ENCODE data around the gene ATR. TPM values are rescaled to one million over a fixed set of nuclear protein-coding genes. Genes with fewer than 3 reads are reported as not detected.
A peak's percentile ranks its signal among the peaks of the same experiment; 100 is the strongest.

Gene ATR
- 26.5 TPM for total RNA-seq (2013)
- 10 to 100 TPM in 1 of 3 donors, 1 to 10 TPM in 2; 6.3 to 16.4 (median 6.6) TPM for polyA plus RNA-seq
- 8.2 and 10.5 TPM in 2 replicates for polyA minus RNA-seq
- 14.3 to 100 (median 51.0) reads per million in 11 experiments for total RNA-seq

GRCh38 chr3:142578329-142579223 is at the start of gene ATR:
Gene ATR, minus strand, starts transcription at chr3:142578733. Its CDS starts 29 bp downstream, at chr3:142578704.
- peak within 1 kb of the TSS; percentile 57 to 97 (median 95) for H3K4me3 ChIP-seq (replicated peaks in 1 of 3; ENCODE audit: low read depth in 2 of 3, low read length in 3 of 3)
- H3K4me1 ChIP-seq (ENCODE audit: control insufficient read depth in 1 of 2, insufficient read depth in 2 of 2, low read length in 2 of 2): peaks cover 34 to 51% of the 10 kb centered on the region in 2 donors
- no peaks in the 10 kb centered on the region for H3K27me3 ChIP-seq (ENCODE audit: control insufficient read depth in 2 of 2, insufficient read depth in 2 of 2, low read length in 2 of 2)
- H3K27ac ChIP-seq (ENCODE audit: low read depth in 1 of 2, low read length in 2 of 2): peak within 1 kb of the TSS; percentile 96 to 99
- H3K4me3 Mint-ChIP-seq: peak within 1 kb of the TSS; percentile 94 to 98
- peak; percentile 93 to 96 (median 94) for DNase-seq
- peaks cover 50% of the 10 kb centered on the region for H3K79me2 ChIP-seq (ENCODE audit: insufficient read depth, low read length)
- peaks cover 5 to 8% (median 5%) of the 10 kb centered on the region in 3 donors for H3K27me3 Mint-ChIP-seq (ENCODE audit: low read depth in 3 of 3)
- peaks cover 47% of the 10 kb centered on the region for H3K4me1 Mint-ChIP-seq
- peak within 1 kb of the TSS; percentile 91 for H3K4me2 ChIP-seq (replicated peaks; ENCODE audit: extremely low read depth, low read length, poor library complexity, severe bottlenecking)
- no peak for TF ChIP-seq CTCF (IDR thresholded peaks at IDR 0.05)
- under 1% methylated on average over 60 of the region's 65 CpGs for whole genome bisulfite sequencing (ENCODE audit: insufficient coverage)
- peak within 1 kb of the TSS; percentile 90 for H3K9ac ChIP-seq (ENCODE audit: insufficient read depth, low read length, poor library complexity, severe bottlenecking)
- H2AFZ ChIP-seq (ENCODE audit: insufficient read depth, low read depth, low read length, poor library complexity, severe bottlenecking): peak within 1 kb of the TSS; percentile 97
- H3K9me3 ChIP-seq (replicated peaks in 1 of 2; ENCODE audit: control insufficient read depth in 1 of 2, insufficient read depth in 1 of 2, low read length in 2 of 2): no peaks in the 10 kb centered on the region
- peaks cover 2 to 8% of the 10 kb centered on the region in 2 donors for H3K36me3 Mint-ChIP-seq
- intact Hi-C loops (cut with micrococcal nuclease): loop anchor here (10.0 kb wide), 1 partner anchor 134 kb away; the partner anchor contains the start of gene XRN1 (in 2 of the 2)
- H3K9me3 Mint-ChIP-seq: peaks cover 0 to 3% (median 0%) of the 10 kb centered on the region in 7 donors
- H3K36me3 ChIP-seq (replicated peaks in 1 of 2; ENCODE audit: control insufficient read depth in 1 of 2, insufficient read depth in 2 of 2, low read length in 2 of 2): no peaks in the 10 kb centered on the region
- H4K20me1 ChIP-seq (ENCODE audit: insufficient read depth, low read length): no peaks in the 10 kb centered on the region
- peak within 1 kb of the TSS; percentile 97 to 99 (median 98) for H3K27ac Mint-ChIP-seq

- Mint-ChIP-seq H3K27ac (no peak overlapping the region), H3K9me3 (no peaks in the 10 kb centered on the region), H3K36me3 (no peaks in the 10 kb centered on the region), H3K4me3 (no peak overlapping the region), H3K4me1 (peaks cover 3% of the 10 kb centered on the region), H3K27me3 (ENCODE audit: low read depth in 3 of 3) (no peaks in the 10 kb centered on the region)
- Histone ChIP-seq H3K9me3 (replicated peaks in 1 of 2; ENCODE audit: control insufficient read depth in 1 of 2, insufficient read depth in 1 of 2, low read length in 2 of 2) (no peaks in the 10 kb centered on the region), H3K27me3 (ENCODE audit: control insufficient read depth in 2 of 2, insufficient read depth in 2 of 2, low read length in 2 of 2) (no peaks in the 10 kb centered on the region), H3K79me2 (ENCODE audit: insufficient read depth, low read length) (no peaks in the 10 kb centered on the region), H3K9ac (ENCODE audit: insufficient read depth, low read length, poor library complexity, severe bottlenecking) (no peak overlapping the region), H2AFZ (ENCODE audit: insufficient read depth, low read depth, low read length, poor library complexity, severe bottlenecking) (no peak overlapping the region), H3K4me1 (ENCODE audit: control insufficient read depth in 1 of 2, insufficient read depth in 2 of 2, low read length in 2 of 2) (no peaks in the 10 kb centered on the region), H3K4me2 (replicated peaks; ENCODE audit: extremely low read depth, low read length, poor library complexity, severe bottlenecking) (no peak overlapping the region), H4K20me1 (ENCODE audit: insufficient read depth, low read length) (no peaks in the 10 kb centered on the region), H3K27ac (ENCODE audit: low read depth in 1 of 2, low read length in 2 of 2) (no peak overlapping the region), H3K4me3 (replicated peaks in 1 of 3; ENCODE audit: low read depth in 2 of 3, low read length in 3 of 3) (no peak overlapping the region), H3K36me3 (replicated peaks in 1 of 2; ENCODE audit: control insufficient read depth in 1 of 2, insufficient read depth in 2 of 2, low read length in 2 of 2) (no peaks in the 10 kb centered on the region)
- no peak for DNase-seq
- TF ChIP-seq CTCF (IDR thresholded peaks at IDR 0.05): no peak
- intact Hi-C loops (cut with micrococcal nuclease): no loop called here
Observed at GRCh38 chr3:142626971-142627370, 48.4 kb upstream of the ATR start.

Data from CD14-positive monocyte (primary cell).